Measurements from ENCODE around the gene AMER2. TPM values are rescaled to one million over a fixed set of nuclear protein-coding genes. Genes with fewer than 3 reads are reported as not detected.

The AMER2 gene
- total RNA-seq, 2 experiments from 2014 or later, result not detected

DNA sequence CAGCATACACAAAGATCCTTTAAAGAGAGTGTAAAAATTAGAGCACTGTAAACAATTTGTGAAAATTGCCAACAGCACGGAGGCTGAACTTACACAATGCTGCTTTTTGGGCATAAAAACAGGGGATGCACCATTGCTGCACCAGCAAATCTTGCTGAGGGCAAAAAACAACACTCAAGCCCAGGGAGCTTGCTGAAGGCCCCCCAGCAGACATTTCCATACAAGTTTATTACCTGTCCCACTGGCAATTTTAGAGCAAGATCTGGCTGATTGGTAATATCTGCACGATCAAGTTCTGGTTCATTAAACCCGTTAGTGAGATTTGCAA is 34.3 kb downstream of the AMER2 start:
- ATAC-seq (no peak), DNase-seq (no peak)
- no peaks in the 10 kb centered on the region for H3K36me3 Mint-ChIP-seq (ENCODE audit: low read depth)
- no peak overlapping the region for H3K27ac Mint-ChIP-seq
- H3K9me3 Mint-ChIP-seq (ENCODE audit: insufficient read depth), result no peaks in the 10 kb centered on the region
- no peaks in the 10 kb centered on the region for H3K4me1 Mint-ChIP-seq (ENCODE audit: low read depth)
- H3K27me3 Mint-ChIP-seq (ENCODE audit: low read depth), result peaks cover 27% of the 10 kb centered on the region
- ChIA-PET CTCF (no interaction called here), POLR2A (no interaction called here)
- no peak overlapping the region for H3K4me3 Mint-ChIP-seq

- Mint-ChIP-seq H3K4me3 (no peak overlapping the region), H3K27me3 (ENCODE audit: low read depth) (peaks cover 28% of the 10 kb centered on the region), H3K4me1 (ENCODE audit: low read depth) (no peaks in the 10 kb centered on the region), H3K27ac (no peak overlapping the region), H3K9me3 (ENCODE audit: insufficient read depth) (no peaks in the 10 kb centered on the region), H3K36me3 (ENCODE audit: low read depth) (no peaks in the 10 kb centered on the region)
- ChIA-PET POLR2A (no interaction called here), CTCF (no interaction called here)
- ATAC-seq (no peak), DNase-seq (no peak)
These were observed 35.0 kb downstream of the AMER2 start for GRCh38 chr13:25136880-25137787.

DNA sequence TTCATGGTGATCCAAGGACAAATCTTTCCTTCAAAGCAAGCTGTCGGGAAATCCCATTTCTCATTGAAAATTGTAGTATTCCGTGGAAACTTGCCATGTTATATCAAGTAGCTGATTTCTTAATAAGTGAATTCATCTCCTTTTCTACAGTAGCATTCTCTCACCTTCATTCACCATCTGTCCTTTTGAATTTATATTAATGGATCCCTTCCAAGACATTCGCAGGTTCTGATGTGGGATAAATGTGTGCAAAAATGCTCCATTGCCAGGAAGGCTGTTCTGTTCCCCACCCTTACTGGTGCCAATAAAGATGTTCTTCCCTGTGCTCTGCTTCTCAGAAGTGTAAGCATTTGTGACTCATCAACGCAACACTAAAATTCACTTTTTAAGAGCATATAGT is 36.2 kb downstream of the AMER2 start:
- H3K9me3 Mint-ChIP-seq (ENCODE audit: insufficient read depth), result no peaks in the 10 kb centered on the region
- peaks cover 28% of the 10 kb centered on the region for H3K27me3 Mint-ChIP-seq (ENCODE audit: low read depth)
- ChIA-PET CTCF (no interaction called here), POLR2A (no interaction called here)
- no peak overlapping the region for H3K27ac Mint-ChIP-seq
- no peak overlapping the region for H3K4me3 Mint-ChIP-seq
- H3K4me1 Mint-ChIP-seq (ENCODE audit: low read depth), result no peaks in the 10 kb centered on the region
- ATAC-seq, result no peak
- no peaks in the 10 kb centered on the region for H3K36me3 Mint-ChIP-seq (ENCODE audit: low read depth)
- no peak for DNase-seq

DNA sequence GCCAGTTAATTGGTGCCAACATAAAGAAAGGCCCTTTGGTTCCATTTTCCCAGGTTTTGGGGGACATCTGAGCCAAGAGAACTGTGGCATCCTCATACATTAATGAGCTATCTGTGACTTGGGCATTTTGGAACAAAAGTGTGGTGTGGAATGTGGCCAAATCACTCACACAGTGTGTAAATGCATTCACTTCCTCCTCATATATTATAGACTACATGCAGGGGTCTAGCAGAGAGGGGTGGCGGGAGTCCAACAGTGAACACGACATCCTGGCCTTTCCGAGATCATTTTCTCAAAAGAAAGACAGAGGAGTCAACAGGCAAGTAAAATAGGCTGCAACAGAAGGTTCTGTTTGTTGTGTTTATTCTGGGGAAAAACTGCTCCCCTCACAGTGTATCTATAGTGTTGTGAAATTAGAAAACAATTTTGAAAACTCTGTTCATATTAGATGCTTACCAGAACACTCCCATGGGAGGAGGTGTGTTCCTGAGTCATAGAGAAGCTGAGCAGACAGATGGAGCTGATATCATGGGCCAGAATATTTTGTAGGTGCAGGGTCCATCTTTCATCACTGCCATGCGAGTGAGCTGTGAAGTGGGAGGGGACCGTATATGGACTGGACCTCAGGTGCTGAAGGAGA is 39.2 kb downstream of the AMER2 start:
- ChIA-PET CTCF (no interaction called here), POLR2A (no interaction called here)
- Mint-ChIP-seq H3K27ac (no peak overlapping the region), H3K4me1 (ENCODE audit: low read depth) (no peaks in the 10 kb centered on the region), H3K27me3 (ENCODE audit: low read depth) (peaks cover 25% of the 10 kb centered on the region), H3K9me3 (ENCODE audit: insufficient read depth) (no peaks in the 10 kb centered on the region), H3K36me3 (ENCODE audit: low read depth) (no peaks in the 10 kb centered on the region), H3K4me3 (no peak overlapping the region)
- no peak for ATAC-seq
- no peak for DNase-seq

DNA sequence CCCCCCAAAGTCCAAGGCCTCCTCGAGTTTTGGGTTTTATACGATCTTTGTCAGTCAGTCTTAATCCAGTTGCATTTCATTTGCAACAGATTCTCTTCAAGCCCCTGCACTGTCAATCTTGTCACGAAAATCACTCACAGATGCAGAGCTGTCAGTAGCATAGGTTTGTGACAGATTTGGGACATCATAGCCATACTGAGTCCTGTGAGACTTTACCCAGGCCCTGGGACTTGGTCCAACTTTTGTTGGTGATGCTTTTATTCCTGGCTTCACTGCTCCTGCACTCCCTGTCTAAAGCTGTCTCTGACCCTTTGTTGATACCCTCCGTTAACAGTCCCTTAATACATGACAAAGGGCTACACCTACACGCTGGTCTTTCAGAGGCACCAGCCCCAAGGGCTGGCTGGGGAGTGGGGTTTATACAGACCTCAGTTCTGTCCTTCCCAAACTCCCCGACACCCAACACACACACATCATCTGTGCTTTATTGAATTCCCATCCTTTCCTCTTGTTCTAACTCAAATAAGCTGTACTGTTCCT is 40.1 kb downstream of the AMER2 start:
- H3K4me3 Mint-ChIP-seq, result no peak overlapping the region

DNA sequence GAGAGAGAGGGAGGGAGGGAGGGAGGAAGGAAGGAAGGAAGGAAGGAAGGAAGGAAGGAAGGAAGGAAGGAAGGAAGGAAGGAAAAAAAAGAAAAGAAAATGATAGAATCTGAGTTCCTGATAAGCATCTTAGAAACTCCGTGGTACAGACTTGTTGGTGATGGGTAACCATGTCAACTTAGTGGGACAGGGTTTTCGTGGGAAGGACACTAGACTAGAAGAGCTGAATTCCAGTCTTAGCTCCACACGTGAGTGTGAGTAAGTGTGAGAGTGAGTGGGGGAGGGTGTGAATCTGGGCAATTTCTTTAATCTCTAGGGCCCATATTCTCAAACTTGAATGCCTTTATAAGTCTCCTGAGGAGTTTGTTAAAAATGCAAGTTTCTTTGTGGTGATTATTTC is 41.1 kb downstream of the AMER2 start:
- Mint-ChIP-seq H3K27me3 (ENCODE audit: low read depth) (peaks cover 8% of the 10 kb centered on the region), H3K27ac (no peak overlapping the region), H3K36me3 (ENCODE audit: low read depth) (no peaks in the 10 kb centered on the region), H3K4me1 (ENCODE audit: low read depth) (no peaks in the 10 kb centered on the region), H3K9me3 (ENCODE audit: insufficient read depth) (no peaks in the 10 kb centered on the region), H3K4me3 (no peak overlapping the region)
- ATAC-seq (no peak), DNase-seq (no peak)
- POLR2A ChIA-PET, result no interaction called here
- CTCF ChIA-PET, result no interaction called here

More for the DNA sequence above, 40.1 kb downstream of the AMER2 start:
- POLR2A ChIA-PET, result no interaction called here
- Mint-ChIP-seq H3K4me1 (ENCODE audit: low read depth) (no peaks in the 10 kb centered on the region), H3K27me3 (ENCODE audit: low read depth) (peaks cover 16% of the 10 kb centered on the region), H3K27ac (no peak overlapping the region), H3K36me3 (ENCODE audit: low read depth) (no peaks in the 10 kb centered on the region), H3K9me3 (ENCODE audit: insufficient read depth) (no peaks in the 10 kb centered on the region)
- DNase-seq (no peak), ATAC-seq (no peak)
- CTCF ChIA-PET, result no interaction called here

DNA sequence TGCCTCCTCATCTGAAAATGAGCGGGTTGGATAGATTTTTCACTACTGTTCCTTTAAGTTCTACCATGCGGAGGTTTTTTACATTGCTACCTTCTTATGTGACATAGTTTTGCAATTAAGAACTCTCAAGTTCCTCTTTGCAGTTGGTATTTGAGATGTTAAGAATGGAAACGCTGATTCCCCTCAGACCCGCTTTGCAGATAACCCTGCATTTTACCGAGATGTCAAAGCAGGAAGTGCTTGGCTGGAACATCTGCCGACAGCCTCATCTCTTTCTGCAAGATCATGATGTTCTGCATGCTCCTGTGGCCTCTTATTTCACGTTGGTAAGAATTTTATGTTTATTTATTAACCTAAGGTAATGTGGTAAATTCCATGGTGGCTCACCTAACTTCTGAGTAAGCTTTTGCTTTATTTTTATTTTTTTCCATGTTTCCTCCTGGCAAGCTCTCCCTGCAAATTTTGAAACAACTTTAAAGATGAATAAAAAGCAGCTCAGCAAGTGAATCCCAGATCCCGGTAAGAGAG is 53.6 kb downstream of the AMER2 start:
- Mint-ChIP-seq H3K27ac (no peak overlapping the region), H3K4me1 (ENCODE audit: low read depth) (peaks cover 5% of the 10 kb centered on the region), H3K9me3 (ENCODE audit: insufficient read depth) (no peaks in the 10 kb centered on the region), H3K36me3 (ENCODE audit: low read depth) (no peaks in the 10 kb centered on the region), H3K4me3 (no peak overlapping the region), H3K27me3 (ENCODE audit: low read depth) (peaks cover 22% of the 10 kb centered on the region)
- ChIA-PET POLR2A (no interaction called here), CTCF (no interaction called here)
- DNase-seq (no peak), ATAC-seq (no peak)

- ChIA-PET POLR2A (no interaction called here), CTCF (no interaction called here)
- Mint-ChIP-seq H3K4me3 (no peak overlapping the region), H3K27ac (no peak overlapping the region), H3K4me1 (ENCODE audit: low read depth) (peaks cover 5% of the 10 kb centered on the region), H3K27me3 (ENCODE audit: low read depth) (peaks cover 21% of the 10 kb centered on the region), H3K36me3 (ENCODE audit: low read depth) (no peaks in the 10 kb centered on the region), H3K9me3 (ENCODE audit: insufficient read depth) (no peaks in the 10 kb centered on the region)
- DNase-seq, result no peak
- no peak for ATAC-seq
These were observed 54.8 kb downstream of the AMER2 start for GRCh38 chr13:25117312-25117711.

- ATAC-seq (no peak), DNase-seq (no peak)
- no peaks in the 10 kb centered on the region for H3K9me3 Mint-ChIP-seq (ENCODE audit: insufficient read depth)
- no peak overlapping the region for H3K4me3 Mint-ChIP-seq
- CTCF ChIA-PET, result no interaction called here
- H3K4me1 Mint-ChIP-seq (ENCODE audit: low read depth), result peaks cover 5% of the 10 kb centered on the region
- no peak overlapping the region for H3K27ac Mint-ChIP-seq
- POLR2A ChIA-PET, result no interaction called here
- H3K27me3 Mint-ChIP-seq (ENCODE audit: low read depth), result peaks cover 20% of the 10 kb centered on the region
- no peaks in the 10 kb centered on the region for H3K36me3 Mint-ChIP-seq (ENCODE audit: low read depth)
These were observed 56.0 kb downstream of the AMER2 start for GRCh38 chr13:25116044-25116443.

GRCh38 chr13:25114220-25114619 is 57.9 kb downstream of the AMER2 start:
- DNase-seq (peak; percentile 74), ATAC-seq (peak; percentile 79)
- CTCF ChIA-PET, result interaction anchor here (0.6 to 3.1 kb wide), 12 partner anchors 9 to 342 kb away, joined by 3 to 17 read pairs (median 6); no protein-coding TSS in a partner anchor
- H3K36me3 Mint-ChIP-seq (ENCODE audit: low read depth), result no peaks in the 10 kb centered on the region
- no peak overlapping the region for H3K4me3 Mint-ChIP-seq
- peaks cover 5% of the 10 kb centered on the region for H3K4me1 Mint-ChIP-seq (ENCODE audit: low read depth)
- POLR2A ChIA-PET, result no interaction called here
- H3K27ac Mint-ChIP-seq, result no peak overlapping the region
- peaks cover 19% of the 10 kb centered on the region for H3K27me3 Mint-ChIP-seq (ENCODE audit: low read depth)
- H3K9me3 Mint-ChIP-seq (ENCODE audit: insufficient read depth), result no peaks in the 10 kb centered on the region

- no peaks in the 10 kb centered on the region for H3K36me3 Mint-ChIP-seq (ENCODE audit: low read depth)
- H3K9me3 Mint-ChIP-seq (ENCODE audit: insufficient read depth), result no peaks in the 10 kb centered on the region
- H3K4me3 Mint-ChIP-seq, result no peak overlapping the region
- H3K27me3 Mint-ChIP-seq (ENCODE audit: low read depth), result peaks cover 18% of the 10 kb centered on the region
- H3K27ac Mint-ChIP-seq, result no peak overlapping the region
- DNase-seq (no peak), ATAC-seq (no peak)
- CTCF ChIA-PET, result interaction anchor here (0.9 to 3.1 kb wide), 7 partner anchors 9 to 117 kb away, joined by 3 to 17 read pairs (median 6); no protein-coding TSS in a partner anchor
- H3K4me1 Mint-ChIP-seq (ENCODE audit: low read depth), result peaks cover 5% of the 10 kb centered on the region
- POLR2A ChIA-PET, result no interaction called here
These were observed 59.3 kb downstream of the AMER2 start for GRCh38 chr13:25112695-25113255.
